Ammon's horn (tissue), 1 donor: ENCODE results near the gene CCDC7.
"Not testable (repeated sequence)": the region's sequence is repeated elsewhere in the genome, so short reads cannot be mapped to it uniquely, and the experiment has no call there.

ENCODE experiments used
- DNase-seq: peaks from one replicate; pipeline ENCODE4 v3.0.0-alpha.2; 2016; ENCODE audit warnings: low spot score

CCDC7 gene

DNA sequence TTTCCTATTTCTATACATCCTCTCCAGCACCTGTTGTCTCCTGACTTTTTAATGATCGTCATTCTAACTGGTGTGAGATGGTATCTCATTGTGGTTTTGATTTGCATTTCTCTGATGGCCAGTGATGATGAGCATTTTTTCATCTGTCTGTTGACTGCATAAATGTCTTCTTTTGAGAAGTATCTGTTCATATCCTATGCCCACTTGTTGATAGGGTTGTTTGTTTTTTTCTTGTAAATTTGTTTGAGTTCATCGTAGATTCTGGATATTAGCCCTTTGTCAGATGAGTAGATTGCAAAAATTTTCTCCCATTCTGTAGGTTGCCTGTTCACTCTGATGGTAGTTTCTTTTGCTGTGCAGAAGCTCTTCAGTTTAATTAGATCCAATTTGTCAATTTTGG is 253.7 kb downstream of the CCDC7 start:
- not testable (repeated sequence) for DNase-seq

GRCh38 chr10:32713560-32713959 is 267.6 kb downstream of the CCDC7 start:
- no peak for DNase-seq

- no peak for DNase-seq
Observed at GRCh38 chr10:32731527-32731926, 285.6 kb downstream of the CCDC7 start.

- no peak for DNase-seq
Observed at GRCh38 chr10:32738958-32739357, 293.0 kb downstream of the CCDC7 start.

DNA sequence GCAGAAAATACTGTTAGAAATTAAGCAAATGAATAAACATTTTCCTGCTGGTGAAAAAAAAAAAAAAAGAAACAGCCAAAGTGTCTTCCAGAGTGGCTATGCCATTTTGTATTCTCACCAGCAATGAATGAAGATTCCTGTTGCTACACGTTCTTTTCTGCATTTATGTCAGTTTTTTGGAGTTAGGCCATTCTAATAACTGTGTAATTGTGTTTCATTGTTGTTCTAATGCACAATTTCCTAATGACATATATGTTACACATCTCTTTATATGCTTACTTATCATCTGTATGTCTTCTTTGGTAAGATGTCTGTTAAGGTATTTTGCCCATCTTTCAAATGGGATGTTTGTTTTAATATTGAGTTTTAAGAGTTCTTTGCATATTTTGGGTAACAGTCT is 298.4 kb downstream of the CCDC7 start:
- DNase-seq = no peak

GRCh38 chr10:32746869-32747268 is 300.9 kb downstream of the CCDC7 start:
- no peak for DNase-seq

DNA sequence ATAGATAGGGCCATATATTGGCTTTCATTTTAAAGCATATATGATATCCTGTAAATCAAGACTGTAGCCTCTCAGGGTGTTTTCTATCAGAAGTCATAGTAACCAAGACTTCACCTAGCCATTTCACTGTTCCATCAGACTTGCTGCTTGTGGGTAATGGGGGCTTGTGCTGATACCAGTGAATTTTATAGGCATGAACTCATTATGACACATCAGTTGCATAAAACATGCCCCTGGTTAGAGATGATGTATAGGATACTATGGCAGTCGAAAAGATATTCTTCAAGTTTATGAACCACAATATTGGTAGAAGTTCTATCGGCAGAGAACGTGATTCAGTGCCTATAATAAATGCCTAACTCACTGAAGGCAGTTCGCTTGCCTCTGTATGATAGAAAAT is 305.6 kb downstream of the CCDC7 start:
- no peak for DNase-seq

GRCh38 chr10:32754900-32755299 is 309.0 kb downstream of the CCDC7 start:
- not testable (repeated sequence) for DNase-seq

- no peak for DNase-seq
Observed at GRCh38 chr10:32771217-32771616, 325.3 kb downstream of the CCDC7 start.

- DNase-seq = no peak
Observed at GRCh38 chr10:32773105-32773504, 327.2 kb downstream of the CCDC7 start.

GRCh38 chr10:32786968-32787367 is 341.0 kb downstream of the CCDC7 start:
- no peak for DNase-seq

DNA sequence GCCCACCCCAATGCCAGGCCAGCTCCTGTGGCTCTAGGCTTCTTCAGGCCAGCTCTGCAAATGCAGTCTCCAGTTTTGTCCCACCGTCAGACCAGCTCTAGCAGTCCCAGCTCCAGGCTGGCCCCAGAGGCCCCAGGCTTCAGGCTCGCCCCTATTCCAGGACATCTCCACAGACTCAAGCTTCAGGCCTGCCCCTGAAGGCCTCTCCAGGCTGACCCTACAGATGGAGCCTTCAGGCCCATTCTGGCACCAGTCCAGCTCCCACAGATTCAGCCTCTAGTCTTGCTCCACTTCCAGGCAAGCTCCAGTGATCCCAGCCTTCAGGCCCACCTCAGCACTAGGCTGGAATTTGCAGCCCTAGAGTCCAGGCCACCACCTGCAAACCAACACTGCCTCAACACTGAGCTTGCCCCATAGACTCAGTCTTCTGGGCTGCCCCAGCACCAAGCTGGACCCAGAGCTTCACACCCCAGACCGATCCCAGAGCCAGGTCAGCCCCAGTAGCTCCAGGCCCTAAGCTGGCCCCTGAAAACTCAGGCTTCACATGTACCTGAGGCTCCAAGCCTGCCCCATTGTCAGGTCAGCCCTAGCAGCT is 341.8 kb downstream of the CCDC7 start:
- DNase-seq = no peak

DNA sequence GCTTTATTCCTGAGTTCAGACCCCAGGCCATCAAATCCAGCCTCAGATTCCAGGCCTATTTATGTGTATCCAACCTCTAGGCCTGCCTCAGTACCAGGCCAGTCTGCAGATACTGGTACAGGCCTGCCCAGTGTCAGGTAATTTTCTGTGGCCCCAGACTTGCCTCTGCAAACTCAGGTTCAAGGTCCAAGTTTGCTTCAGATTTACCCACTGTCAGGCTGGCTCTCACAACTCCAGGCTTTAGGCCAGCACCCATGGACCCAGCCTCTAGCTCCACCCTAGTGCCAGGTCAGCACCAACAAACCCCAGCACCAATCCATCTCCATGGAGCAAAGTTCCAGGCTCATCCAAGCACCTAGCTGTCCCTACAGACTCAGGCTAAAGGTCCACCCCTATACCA is 342.4 kb downstream of the CCDC7 start:
- DNase-seq = no peak

GRCh38 chr10:32790483-32790882 is 344.5 kb downstream of the CCDC7 start:
- DNase-seq = no peak

- DNase-seq = no peak
Observed at GRCh38 chr10:32793033-32793432, 347.1 kb downstream of the CCDC7 start.

DNA sequence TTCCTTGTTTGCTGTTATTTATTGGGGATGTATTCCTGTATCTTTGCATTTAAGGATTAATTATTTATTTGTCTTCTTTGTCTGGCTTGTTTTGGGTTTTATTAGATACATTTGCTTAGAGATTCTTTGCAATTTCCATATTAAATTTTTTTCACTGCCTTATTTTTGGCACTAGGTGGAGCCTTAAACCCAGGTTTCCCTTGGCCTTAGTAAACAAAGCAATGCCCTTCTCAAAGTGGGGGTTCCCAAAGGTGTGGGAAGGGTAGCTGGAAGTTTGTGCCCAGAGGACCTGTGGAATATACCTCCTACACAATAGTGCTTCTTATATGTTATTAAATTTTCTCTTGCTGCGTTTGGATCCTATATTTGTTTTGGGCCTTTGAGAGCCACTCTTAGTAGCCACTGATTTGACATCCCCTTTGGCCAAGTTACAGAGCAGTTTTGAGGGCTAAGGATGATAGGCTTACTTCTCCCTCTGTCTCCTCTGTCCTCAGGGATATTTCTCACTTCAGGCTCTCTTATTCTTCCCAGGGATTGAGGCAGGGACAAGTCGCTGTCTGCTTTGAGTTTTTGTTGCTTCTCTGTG is 349.8 kb downstream of the CCDC7 start:
- peak; percentile 40 for DNase-seq

- DNase-seq = not testable (repeated sequence)
Observed at GRCh38 chr10:32797393-32797792, 351.5 kb downstream of the CCDC7 start.

GRCh38 chr10:32846974-32847373 is 401.0 kb downstream of the CCDC7 start:
- DNase-seq = no peak

- DNase-seq = no peak
Observed at GRCh38 chr10:32851301-32851700, 405.4 kb downstream of the CCDC7 start.

DNA sequence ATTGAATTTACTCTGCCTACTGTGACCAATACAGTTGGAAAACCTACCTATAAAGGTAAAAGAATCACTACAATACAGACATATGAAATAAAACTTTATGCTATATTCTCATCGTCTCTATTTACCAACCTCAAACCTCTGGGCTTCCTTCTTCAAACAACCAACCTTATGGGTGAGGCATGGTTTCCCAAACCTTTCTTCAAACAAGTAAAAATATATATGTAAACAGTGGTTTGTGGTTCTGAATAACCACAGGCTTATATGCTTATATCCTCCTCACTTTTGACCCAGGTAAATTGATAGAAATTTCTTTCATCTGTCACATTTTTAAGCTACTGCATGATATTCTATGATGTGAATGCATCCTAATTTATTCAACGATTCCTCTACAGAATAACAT is 408.5 kb downstream of the CCDC7 start:
- DNase-seq = no peak

GRCh38 chr10:32865170-32865569 is 419.2 kb downstream of the CCDC7 start:
- DNase-seq = no peak

GRCh38 chr10:32877915-32878314 is 432.0 kb downstream of the CCDC7 start:
- no peak for DNase-seq

GRCh38 chr10:32878646-32879045 is 432.7 kb downstream of the CCDC7 start:
- no peak for DNase-seq

GRCh38 chr10:32882076-32882475 is 436.1 kb downstream of the CCDC7 start:
- DNase-seq = no peak
